GM12801 (cell line): ENCODE results near the gene PDE3A.

Experiments used
- TF ChIP-seq, protein P1 (sequence below): IDR thresholded peaks from one replicate; pipeline ENCODE4 v1.5.1; 2011; ENCODE audit warnings: control low read depth; ENCODE audit not compliant: insufficient read length; ENCODE audit errors: extremely low read depth

The PDE3A gene

DNA sequence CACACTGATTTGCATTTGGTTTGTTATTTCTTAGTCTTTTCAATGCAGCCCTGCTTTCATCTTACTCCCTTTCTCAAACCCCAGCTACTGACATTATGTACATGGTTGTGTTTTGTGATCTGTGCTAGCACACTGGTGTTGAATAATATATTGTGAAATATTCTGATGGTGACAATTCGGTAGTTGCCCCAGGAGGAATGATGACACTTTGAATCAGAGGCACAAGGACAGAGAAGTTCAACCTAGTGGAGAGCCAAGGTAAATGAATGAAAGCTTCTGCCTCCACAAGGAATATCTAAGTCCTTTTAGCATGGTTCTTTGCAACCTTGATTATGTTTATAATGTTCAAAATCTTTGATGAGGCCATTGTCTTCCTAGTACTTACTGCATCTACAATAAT lies 159.9 kb downstream of the PDE3A start:
- TF ChIP-seq, protein P1, sequence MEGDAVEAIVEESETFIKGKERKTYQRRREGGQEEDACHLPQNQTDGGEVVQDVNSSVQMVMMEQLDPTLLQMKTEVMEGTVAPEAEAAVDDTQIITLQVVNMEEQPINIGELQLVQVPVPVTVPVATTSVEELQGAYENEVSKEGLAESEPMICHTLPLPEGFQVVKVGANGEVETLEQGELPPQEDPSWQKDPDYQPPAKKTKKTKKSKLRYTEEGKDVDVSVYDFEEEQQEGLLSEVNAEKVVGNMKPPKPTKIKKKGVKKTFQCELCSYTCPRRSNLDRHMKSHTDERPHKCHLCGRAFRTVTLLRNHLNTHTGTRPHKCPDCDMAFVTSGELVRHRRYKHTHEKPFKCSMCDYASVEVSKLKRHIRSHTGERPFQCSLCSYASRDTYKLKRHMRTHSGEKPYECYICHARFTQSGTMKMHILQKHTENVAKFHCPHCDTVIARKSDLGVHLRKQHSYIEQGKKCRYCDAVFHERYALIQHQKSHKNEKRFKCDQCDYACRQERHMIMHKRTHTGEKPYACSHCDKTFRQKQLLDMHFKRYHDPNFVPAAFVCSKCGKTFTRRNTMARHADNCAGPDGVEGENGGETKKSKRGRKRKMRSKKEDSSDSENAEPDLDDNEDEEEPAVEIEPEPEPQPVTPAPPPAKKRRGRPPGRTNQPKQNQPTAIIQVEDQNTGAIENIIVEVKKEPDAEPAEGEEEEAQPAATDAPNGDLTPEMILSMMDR: no peak

DNA sequence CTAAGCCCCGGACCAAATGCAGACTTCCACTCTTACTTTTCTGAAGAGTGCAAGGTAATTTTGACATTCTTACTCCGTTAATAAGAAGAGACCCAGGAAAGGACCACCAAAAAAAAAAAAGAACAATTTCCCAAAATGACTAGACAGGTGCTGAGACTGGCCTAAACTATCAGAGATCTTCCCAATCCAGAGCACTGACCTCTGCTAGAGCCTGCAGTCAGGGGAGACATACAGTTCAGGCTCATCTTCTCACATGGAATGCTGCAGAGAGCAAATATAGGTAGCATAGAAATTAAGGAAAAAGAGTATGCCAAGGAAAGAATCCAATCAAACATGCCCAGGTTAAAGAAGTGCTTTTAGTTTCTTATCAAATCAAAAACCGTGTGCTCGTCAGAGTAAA lies 177.9 kb downstream of the PDE3A start:
- TF ChIP-seq, protein P1: no peak

DNA sequence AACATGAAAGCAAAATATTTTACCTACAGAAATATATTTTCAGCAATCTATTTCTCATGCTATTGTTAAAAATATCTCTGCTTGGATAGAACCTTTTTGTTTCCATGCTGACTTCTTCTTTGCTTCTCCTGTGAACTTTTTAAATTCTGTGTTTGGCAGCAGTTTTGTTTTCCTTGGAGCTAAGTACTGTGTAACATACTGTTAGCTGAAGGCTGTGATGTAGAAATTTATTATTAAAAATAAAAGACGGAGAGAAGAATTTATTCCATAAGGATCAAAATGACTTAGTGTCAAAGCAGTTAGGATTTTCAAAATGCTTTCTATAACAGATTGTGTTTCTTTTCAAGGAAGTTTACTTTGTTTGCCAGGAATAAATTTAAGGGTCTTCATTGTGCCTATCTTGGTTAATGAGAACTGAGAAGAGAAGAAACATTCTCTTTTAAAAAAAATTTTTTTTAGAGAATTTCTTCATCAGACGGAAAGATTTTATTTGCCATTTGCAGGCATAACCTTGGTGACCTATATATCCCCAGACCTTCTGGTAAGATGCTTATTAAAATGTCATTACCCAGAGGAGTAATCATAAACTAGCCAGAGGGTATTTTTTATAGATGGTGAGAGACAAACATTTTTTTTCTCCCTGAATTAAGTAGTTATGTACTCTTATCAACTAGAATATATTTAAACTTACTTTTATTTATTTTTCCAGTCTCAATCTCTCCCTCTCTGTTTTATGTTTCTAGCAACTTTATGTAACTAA lies 179.7 kb downstream of the PDE3A start:
- TF ChIP-seq, protein P1: no peak

DNA sequence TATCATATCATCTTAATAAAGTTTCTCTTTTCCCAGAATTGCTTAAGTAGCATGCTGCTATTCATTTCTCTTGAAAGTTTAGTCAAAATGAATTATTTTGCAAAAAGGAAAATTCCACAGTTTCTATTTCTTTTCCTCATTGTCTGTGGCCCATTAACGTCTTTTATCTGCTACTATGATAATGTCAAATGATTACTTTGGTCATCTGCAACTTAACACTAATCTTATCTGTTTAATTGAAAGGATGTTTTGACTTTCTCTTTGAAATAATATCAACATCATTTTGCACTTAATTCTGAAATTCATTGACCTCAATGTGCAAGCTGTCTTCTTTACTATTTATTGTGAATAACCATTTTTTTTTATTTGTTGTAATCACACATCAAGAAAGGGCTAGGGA lies 180.3 kb downstream of the PDE3A start:
- TF ChIP-seq, protein P1: no peak

DNA sequence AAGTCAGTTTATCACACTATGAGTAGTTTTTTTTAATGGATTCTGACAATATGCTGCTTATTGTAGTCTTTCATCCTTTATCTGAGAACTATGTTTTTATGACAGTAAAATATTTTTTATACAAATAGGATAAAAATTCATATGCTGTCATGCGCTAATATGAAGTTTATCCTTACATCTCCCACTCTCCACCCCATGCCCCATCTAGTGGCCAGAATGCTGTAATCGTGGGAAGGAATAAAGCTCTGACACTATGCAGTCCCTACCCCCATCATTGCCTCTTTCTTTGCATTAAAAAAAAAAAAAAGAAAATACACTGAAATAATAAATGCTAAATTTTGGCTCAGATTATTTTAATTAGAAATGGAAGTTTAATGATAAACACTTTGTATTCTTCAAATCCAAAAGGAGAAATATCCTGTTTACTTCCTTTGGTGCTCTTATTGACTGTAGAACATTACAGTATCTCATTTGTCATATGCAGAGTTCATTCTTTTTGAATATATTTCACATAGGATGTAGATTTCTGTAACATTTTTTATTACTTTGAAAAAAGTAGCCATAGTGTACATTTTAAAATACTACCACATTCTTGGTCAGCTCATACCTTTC lies 180.9 kb downstream of the PDE3A start:
- TF ChIP-seq, protein P1: no peak

DNA sequence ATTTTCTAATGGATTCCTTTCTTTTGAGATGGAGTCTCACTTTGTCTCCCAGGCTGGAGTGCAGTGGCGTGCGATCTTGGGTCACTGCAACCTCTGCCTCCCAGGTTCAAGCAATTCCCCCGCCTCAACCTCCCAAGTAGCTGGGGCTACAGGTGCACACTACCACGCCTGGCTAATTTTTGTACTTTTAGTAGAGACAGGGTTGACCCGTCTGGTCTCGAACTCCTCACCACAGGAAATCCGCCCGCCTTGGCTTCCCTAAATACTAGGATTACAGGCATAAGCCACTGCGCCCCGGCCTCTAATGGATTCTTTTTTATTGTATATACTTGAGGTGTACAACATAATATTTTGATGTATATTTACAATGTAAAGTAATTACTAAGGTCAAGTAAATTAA lies 186.7 kb downstream of the PDE3A start:
- TF ChIP-seq, protein P1: no peak

DNA sequence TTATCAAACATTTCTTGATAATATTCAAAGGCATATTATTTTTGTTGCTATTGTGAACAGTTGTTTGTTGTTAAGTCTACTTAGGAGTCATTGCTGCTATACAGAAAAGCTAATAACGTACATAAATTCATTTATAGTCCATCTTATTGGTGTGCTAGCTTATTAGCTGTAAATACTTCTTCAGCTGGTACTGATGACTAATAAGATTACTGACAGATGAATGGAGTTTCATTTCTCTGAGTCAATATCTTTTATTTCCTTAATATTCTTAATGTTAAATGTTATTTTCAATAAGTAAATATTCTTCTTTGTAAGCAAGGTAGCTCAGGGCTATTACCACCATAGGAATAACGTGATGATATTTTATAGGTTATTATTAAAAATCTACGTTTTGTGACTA lies 187.4 kb downstream of the PDE3A start:
- TF ChIP-seq, protein P1: no peak
